GM19452 (cell line): Measurements from ENCODE around the gene SLC25A43.
"Not testable (repeated sequence)": the region's sequence is repeated elsewhere in the genome, so short reads cannot be mapped to it uniquely, and the experiment has no call there.

Experiments
- ATAC-seq: cut with Tn5 transposase; IDR thresholded peaks from one replicate; pipeline ENCODE4 v1.9.1; 2021; ENCODE audit not compliant: unreplicated experiment

SLC25A43 gene

GRCh38 chrX:119406776-119407175 lies 7.6 kb downstream of the SLC25A43 start:
- no peak for ATAC-seq

- no peak for ATAC-seq
Measured at GRCh38 chrX:119407681-119408080, 8.5 kb downstream of the SLC25A43 start.

- no peak for ATAC-seq
Measured at GRCh38 chrX:119410027-119410819, 11.1 kb downstream of the SLC25A43 start.

GRCh38 chrX:119410854-119411253 lies 11.7 kb downstream of the SLC25A43 start:
- ATAC-seq = no peak

- no peak for ATAC-seq
Measured at GRCh38 chrX:119411959-119412358, 12.8 kb downstream of the SLC25A43 start.

- no peak for ATAC-seq
Measured at GRCh38 chrX:119417376-119417775, 18.2 kb downstream of the SLC25A43 start.

GRCh38 chrX:119417842-119418241 lies 18.7 kb downstream of the SLC25A43 start:
- ATAC-seq = no peak

- no peak for ATAC-seq
Measured at GRCh38 chrX:119419146-119419545, 20.0 kb downstream of the SLC25A43 start.

GRCh38 chrX:119419898-119420297 lies 20.8 kb downstream of the SLC25A43 start:
- no peak for ATAC-seq

- ATAC-seq = no peak
Measured at GRCh38 chrX:119421016-119421705, 22.0 kb downstream of the SLC25A43 start.

- no peak for ATAC-seq
Measured at GRCh38 chrX:119423631-119424030, 24.5 kb downstream of the SLC25A43 start.

- ATAC-seq = no peak
Measured at GRCh38 chrX:119424999-119425398, 25.9 kb downstream of the SLC25A43 start.

- peak; percentile 82 for ATAC-seq
Measured at GRCh38 chrX:119427024-119427794, 28.1 kb downstream of the SLC25A43 start.

GRCh38 chrX:119427795-119428185 lies 28.7 kb downstream of the SLC25A43 start:
- no peak for ATAC-seq

- ATAC-seq = no peak
Measured at GRCh38 chrX:119429471-119429870, 30.3 kb downstream of the SLC25A43 start.

- ATAC-seq = not testable (repeated sequence)
Measured at GRCh38 chrX:119441295-119441694, 42.2 kb downstream of the SLC25A43 start.

GRCh38 chrX:119442286-119442685 lies 43.1 kb downstream of the SLC25A43 start:
- ATAC-seq = no peak

GRCh38 chrX:119453202-119453601 lies 54.1 kb downstream of the SLC25A43 start:
- ATAC-seq = no peak

GRCh38 chrX:119455264-119455663 lies 56.1 kb downstream of the SLC25A43 start:
- no peak for ATAC-seq

GRCh38 chrX:119459181-119459580 lies 60.0 kb downstream of the SLC25A43 start:
- ATAC-seq = no peak

- no peak for ATAC-seq
Measured at GRCh38 chrX:119465555-119465954, 66.4 kb downstream of the SLC25A43 start.

GRCh38 chrX:119466970-119467369 lies 67.8 kb downstream of the SLC25A43 start:
- no peak for ATAC-seq
